HEK293 (cell line): Measurements from ENCODE around the gene SFT2D3.

Experiments
- BCL11A ChIP-seq: fragments of 450-650 bp; formaldehyde crosslinking; IDR thresholded peaks from 2 replicates; pipeline ENCODE4 v1.5.1; 2016; ENCODE audit warnings: low read depth, missing biosample characterization, missing genetic modification characterization
- PBX3 ChIP-seq: sonication (generic); formaldehyde crosslinking; IDR thresholded peaks from 2 replicates; pipeline ENCODE4 v1.8.1; 2022; ENCODE audit warnings: mild to moderate bottlenecking, moderate library complexity, missing genetic modification reagents
- REST ChIP-seq: fragments of 450-650 bp; formaldehyde crosslinking; IDR thresholded peaks from 2 replicates; pipeline ENCODE4 v1.5.1; 2016; ENCODE audit warnings: missing biosample characterization, missing genetic modification characterization
- TRIM28 ChIP-seq: IDR thresholded peaks from 2 replicates; pipeline ENCODE4 v1.6.1; 2011; ENCODE audit warnings: low read length, control low read depth, borderline replicate concordance
- ZNF121 ChIP-seq: fragments of 450-650 bp; formaldehyde crosslinking; IDR thresholded peaks from 2 replicates; pipeline ENCODE4 v1.5.1; 2016; ENCODE audit warnings: missing biosample characterization, missing genetic modification characterization
- ZNF157 ChIP-seq: fragments of 450-650 bp; formaldehyde crosslinking; IDR thresholded peaks from 2 replicates; pipeline ENCODE4 v1.5.1; 2016; ENCODE audit warnings: missing biosample characterization, missing genetic modification characterization
- ZNF169 ChIP-seq: fragments of 450-650 bp; formaldehyde crosslinking; IDR thresholded peaks from 2 replicates; pipeline ENCODE4 v1.5.1; 2016; ENCODE audit warnings: missing biosample characterization, missing genetic modification characterization
- ZNF175 ChIP-seq: fragments of 450-650 bp; formaldehyde crosslinking; IDR thresholded peaks from 2 replicates; pipeline ENCODE4 v1.5.1; 2016; ENCODE audit warnings: missing biosample characterization, missing genetic modification characterization
- ZNF202 ChIP-seq: fragments of 450-650 bp; formaldehyde crosslinking; IDR thresholded peaks from 2 replicates; pipeline ENCODE4 v1.5.1; 2016; ENCODE audit warnings: missing biosample characterization, missing genetic modification characterization, borderline replicate concordance
- ZNF26 ChIP-seq: fragments of 450-650 bp; formaldehyde crosslinking; IDR thresholded peaks from 2 replicates; pipeline ENCODE4 v1.5.1; 2016; ENCODE audit warnings: missing biosample characterization, missing genetic modification characterization
- ZNF558 ChIP-seq: fragments of 450-650 bp; formaldehyde crosslinking; IDR thresholded peaks from 2 replicates; pipeline ENCODE4 v1.5.1; 2016; ENCODE audit warnings: missing biosample characterization, missing genetic modification characterization
- ZNF76 ChIP-seq: fragments of 450-650 bp; formaldehyde crosslinking; IDR thresholded peaks from 2 replicates; pipeline ENCODE4; 2016; ENCODE audit warnings: low read depth, missing biosample characterization, missing genetic modification characterization, borderline replicate concordance
- TF ChIP-seq, protein P1 (sequence below): fragments of 450-650 bp; formaldehyde crosslinking; IDR thresholded peaks from 2 replicates; pipeline ENCODE4 v1.5.1; 2016; ENCODE audit warnings: missing biosample characterization, missing genetic modification characterization

DNA sequence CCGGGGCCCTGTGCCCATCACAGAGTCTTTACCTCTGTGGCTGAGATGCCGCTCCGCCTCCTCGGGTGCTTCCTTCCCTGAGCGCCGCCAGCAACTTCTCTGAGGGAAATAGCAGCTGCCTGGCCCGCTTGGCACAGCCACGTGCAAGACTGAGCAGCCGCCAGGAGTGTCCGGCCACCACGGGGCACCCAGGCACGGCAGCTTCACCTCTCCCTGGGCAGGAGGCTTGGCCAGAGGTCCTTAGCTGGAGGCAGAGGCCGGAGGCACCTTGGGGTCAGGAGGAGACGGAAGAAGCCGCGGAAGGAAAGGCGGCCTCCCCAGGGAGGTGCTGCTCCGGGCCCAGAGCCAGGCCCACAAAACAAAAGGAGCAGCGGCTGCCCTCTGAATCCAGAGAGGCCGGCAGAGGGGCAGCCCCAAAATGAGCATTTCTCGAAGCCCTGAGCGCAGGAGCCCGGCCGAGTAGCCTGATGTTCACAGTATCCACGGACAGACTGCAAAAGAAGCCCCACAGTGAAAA lies 20.0 kb upstream of the SFT2D3 start:
- TF ChIP-seq, protein P1, sequence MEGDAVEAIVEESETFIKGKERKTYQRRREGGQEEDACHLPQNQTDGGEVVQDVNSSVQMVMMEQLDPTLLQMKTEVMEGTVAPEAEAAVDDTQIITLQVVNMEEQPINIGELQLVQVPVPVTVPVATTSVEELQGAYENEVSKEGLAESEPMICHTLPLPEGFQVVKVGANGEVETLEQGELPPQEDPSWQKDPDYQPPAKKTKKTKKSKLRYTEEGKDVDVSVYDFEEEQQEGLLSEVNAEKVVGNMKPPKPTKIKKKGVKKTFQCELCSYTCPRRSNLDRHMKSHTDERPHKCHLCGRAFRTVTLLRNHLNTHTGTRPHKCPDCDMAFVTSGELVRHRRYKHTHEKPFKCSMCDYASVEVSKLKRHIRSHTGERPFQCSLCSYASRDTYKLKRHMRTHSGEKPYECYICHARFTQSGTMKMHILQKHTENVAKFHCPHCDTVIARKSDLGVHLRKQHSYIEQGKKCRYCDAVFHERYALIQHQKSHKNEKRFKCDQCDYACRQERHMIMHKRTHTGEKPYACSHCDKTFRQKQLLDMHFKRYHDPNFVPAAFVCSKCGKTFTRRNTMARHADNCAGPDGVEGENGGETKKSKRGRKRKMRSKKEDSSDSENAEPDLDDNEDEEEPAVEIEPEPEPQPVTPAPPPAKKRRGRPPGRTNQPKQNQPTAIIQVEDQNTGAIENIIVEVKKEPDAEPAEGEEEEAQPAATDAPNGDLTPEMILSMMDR (tag by site-specific recombination), result no peak
- TF ChIP-seq ZNF558, result no peak
- TF ChIP-seq ZNF76 (tag by site-specific recombination), result no peak
- TF ChIP-seq ZNF121, result no peak
- TF ChIP-seq PBX3 (CRISPR knock-in tag), result no peak
- no peak for TF ChIP-seq ZNF175 (tag by site-specific recombination)
- TF ChIP-seq ZNF157 (tag by site-specific recombination), result no peak
- no peak for TF ChIP-seq ZNF26 (tag by site-specific recombination)
- TF ChIP-seq BCL11A, result no peak
- TF ChIP-seq REST (tag by site-specific recombination), result no peak
- no peak for TF ChIP-seq ZNF169 (tag by site-specific recombination)
- no peak for TF ChIP-seq TRIM28
- TF ChIP-seq ZNF202, result no peak
